CD4-positive, alpha-beta memory T cell (primary cell): ENCODE results near the gene GPATCH8. TPM values are rescaled to one million over a fixed set of nuclear protein-coding genes. Genes with fewer than 3 reads are reported as not detected.

Source experiments
- CTCF ChIA-PET: fragments of 350-600 bp; sonication (Branson Sonifier 250); formaldehyde crosslinking; loops from one replicate; lab custom pipeline; 2021; ENCODE audit warnings: inconsistent platforms; ENCODE audit not compliant: partially characterized antibody; lab: Charles Lee
- POLR2A ChIA-PET: fragments of 350-600 bp; sonication (Branson Sonifier 250); formaldehyde crosslinking; loops from one replicate; lab custom pipeline; 2021; ENCODE audit not compliant: partially characterized antibody; lab: Charles Lee
- DNase-seq, 5 donors: peaks; one replicate each; pipeline versions ENCODE4 v3.0.0 to v3.0.0-alpha.2; 2020 to 2022; ENCODE audit warnings: mixed read lengths in 1 of 5
- H3K27ac ChIP-seq: one replicate; pipeline ENCODE4 v1.7.0; 2013; ENCODE audit warnings: low read depth, low read length
- H3K27me3 ChIP-seq: 2 replicates; pipeline ENCODE4 v1.7.0; 2013; ENCODE audit warnings: mild to moderate bottlenecking, low read length, moderate library complexity; ENCODE audit not compliant: insufficient read depth
- H3K36me3 ChIP-seq: 2 replicates; pipeline ENCODE4 v1.7.0; 2013; ENCODE audit warnings: mild to moderate bottlenecking, low read length, moderate library complexity; ENCODE audit not compliant: insufficient read depth
- H3K4me1 ChIP-seq: 2 replicates; pipeline ENCODE4 v1.7.0; 2013; ENCODE audit warnings: mild to moderate bottlenecking, low read length, moderate library complexity; ENCODE audit not compliant: insufficient read depth
- H3K4me3 ChIP-seq, 2 donors: one replicate each; pipeline ENCODE4 v1.7.0; 2013; ENCODE audit warnings: low read length in 2 of 2, mild to moderate bottlenecking in 1 of 2
- H3K9me3 ChIP-seq, 2 donors: one replicate each; pipeline ENCODE4 v1.7.0; 2013; ENCODE audit warnings: low read length in 2 of 2, control low read depth in 1 of 2; ENCODE audit not compliant: control insufficient read depth in 1 of 2
- H3K27ac Mint-ChIP-seq, 7 donors: one replicate each; pipeline ENCODE4 v1.8.0; 2020 to 2021; ENCODE audit warnings: mixed read lengths in 7 of 7, mild to moderate bottlenecking in 6 of 7, inconsistent platforms in 3 of 7, moderate library complexity in 3 of 7
- H3K27me3 Mint-ChIP-seq, 2 donors: one replicate each; pipeline ENCODE4 v1.8.0; 2020 to 2021; ENCODE audit warnings: mixed read lengths in 2 of 2
- H3K36me3 Mint-ChIP-seq, 2 donors: one replicate each; pipeline ENCODE4 v1.8.0; 2020 to 2021; ENCODE audit warnings: mixed read lengths in 2 of 2, inconsistent platforms in 1 of 2, mild to moderate bottlenecking in 1 of 2
- H3K4me1 Mint-ChIP-seq, 4 donors: one replicate each; pipeline ENCODE4 v1.8.0; 2020 to 2021; ENCODE audit warnings: mixed read lengths in 4 of 4, mild to moderate bottlenecking in 1 of 4
- H3K4me3 Mint-ChIP-seq, 8 donors: one replicate each; pipeline ENCODE4 v1.8.0; 2020 to 2021; ENCODE audit warnings: mixed read lengths in 8 of 8, mild to moderate bottlenecking in 7 of 8, moderate library complexity in 6 of 8, inconsistent platforms in 3 of 8
- H3K9me3 Mint-ChIP-seq, 8 donors: one replicate each; pipeline ENCODE4 v1.8.0; 2020 to 2021; ENCODE audit warnings: mixed read lengths in 8 of 8, mild to moderate bottlenecking in 5 of 8, inconsistent platforms in 3 of 8, moderate library complexity in 1 of 8
- intact Hi-C: fragments of 100-400 bp; cut with micrococcal nuclease; formaldehyde crosslinking; loops from one replicate; pipeline ENCODE4 v1.15.1; 2023
- polyA plus RNA-seq, 2 donors: library from polyadenylated mRNA; unstranded; fragments of 300-500 nt; fragmentation: Illumina TruSeq; gene quantifications; one replicate each; pipeline ENCODE4 v1.2.3, GENCODE V29; 2021
- total RNA-seq, 2 experiments: library from RNA; stranded (reverse); gene quantifications; one replicate each; pipeline ENCODE4 v1.2.3, GENCODE V29; 2021

GPATCH8 gene
- total and polyA plus RNA-seq, 4 experiments from 2014 or later = 12.9 to 75.8 (median 70.2) TPM

- ChIA-PET POLR2A (interaction anchor here (1.4 kb wide), 1 partner anchor 11 kb away, joined by 4 read pairs; no protein-coding TSS in a partner anchor), CTCF (no interaction called here)
- peak overlapping the region in 2 of 7 donors; percentile 48 to 65 for H3K27ac Mint-ChIP-seq
- no peak overlapping the region for H3K4me3 Mint-ChIP-seq
- no peaks in the 10 kb centered on the region for H3K27me3 ChIP-seq
- no peak for DNase-seq
- no peaks in the 10 kb centered on the region for H3K36me3 ChIP-seq
- H3K9me3 ChIP-seq = no peaks in the 10 kb centered on the region
- H3K27ac ChIP-seq = no peak overlapping the region
- H3K4me3 ChIP-seq = no peak overlapping the region
- H3K27me3 Mint-ChIP-seq = peaks cover 13 to 20% of the 10 kb centered on the region in 2 donors
- H3K4me1 Mint-ChIP-seq = peaks cover 4 to 17% (median 14%) of the 10 kb centered on the region in 4 donors
- peaks cover 16% of the 10 kb centered on the region for H3K4me1 ChIP-seq
- H3K9me3 Mint-ChIP-seq = peaks cover 0 to 1% (median 0%) of the 10 kb centered on the region in 8 donors
- H3K36me3 Mint-ChIP-seq = no peaks in the 10 kb centered on the region
- intact Hi-C loops = no loop called here
Observed at GRCh38 chr17:44382917-44383316, 120.3 kb downstream of the GPATCH8 start.

GRCh38 chr17:44381810-44382305, 121.3 kb downstream of the GPATCH8 start:
- DNase-seq = no peak
- ChIA-PET POLR2A (interaction anchor here (1.4 kb wide), 1 partner anchor 10 kb away, joined by 4 read pairs; no protein-coding TSS in a partner anchor), CTCF (no interaction called here)
- Histone ChIP-seq H3K27me3 (no peaks in the 10 kb centered on the region), H3K27ac (no peak overlapping the region), H3K36me3 (no peaks in the 10 kb centered on the region), H3K9me3 (no peaks in the 10 kb centered on the region), H3K4me1 (peaks cover 16% of the 10 kb centered on the region), H3K4me3 (no peak overlapping the region)
- no peak overlapping the region for H3K4me3 Mint-ChIP-seq
- H3K36me3 Mint-ChIP-seq = no peaks in the 10 kb centered on the region
- H3K9me3 Mint-ChIP-seq = peaks cover 0 to 1% (median 0%) of the 10 kb centered on the region in 8 donors
- peaks cover 14 to 20% of the 10 kb centered on the region in 2 donors for H3K27me3 Mint-ChIP-seq
- peak overlapping the region in 1 of 7 donors; percentile 19 for H3K27ac Mint-ChIP-seq
- H3K4me1 Mint-ChIP-seq = peaks cover 4 to 17% (median 14%) of the 10 kb centered on the region in 4 donors
- intact Hi-C loops = no loop called here

GRCh38 chr17:44380767-44381166, 122.4 kb downstream of the GPATCH8 start:
- intact Hi-C loops = no loop called here
- Histone ChIP-seq H3K4me1 (peaks cover 9% of the 10 kb centered on the region), H3K9me3 (no peaks in the 10 kb centered on the region), H3K36me3 (no peaks in the 10 kb centered on the region), H3K4me3 (no peak overlapping the region), H3K27ac (no peak overlapping the region), H3K27me3 (no peaks in the 10 kb centered on the region)
- Mint-ChIP-seq H3K27me3 (peaks cover 14 to 18% of the 10 kb centered on the region in 2 donors), H3K27ac (no peak overlapping the region), H3K4me3 (no peak overlapping the region), H3K4me1 (peaks cover 2 to 9% (median 7%) of the 10 kb centered on the region in 4 donors), H3K36me3 (no peaks in the 10 kb centered on the region), H3K9me3 (peaks cover 0 to 1% (median 0%) of the 10 kb centered on the region in 8 donors)
- DNase-seq = no peak
- POLR2A ChIA-PET = no interaction called here
- CTCF ChIA-PET = no interaction called here

- H3K36me3 ChIP-seq = no peaks in the 10 kb centered on the region
- ChIA-PET POLR2A (no interaction called here), CTCF (interaction anchor here (0.9 kb wide), 1 partner anchor 17 kb away, joined by 3 read pairs; no protein-coding TSS in a partner anchor)
- intact Hi-C loops = no loop called here
- DNase-seq = no peak
- peaks cover 3% of the 10 kb centered on the region for H3K4me1 ChIP-seq
- no peak overlapping the region for H3K4me3 ChIP-seq
- Mint-ChIP-seq H3K27me3 (peaks cover 14 to 20% of the 10 kb centered on the region in 2 donors), H3K9me3 (peaks cover 0 to 1% (median 0%) of the 10 kb centered on the region in 8 donors), H3K4me3 (no peak overlapping the region), H3K4me1 (peaks cover 1 to 7% (median 5%) of the 10 kb centered on the region in 4 donors), H3K36me3 (no peaks in the 10 kb centered on the region), H3K27ac (no peak overlapping the region)
- no peak overlapping the region for H3K27ac ChIP-seq
- H3K9me3 ChIP-seq = no peaks in the 10 kb centered on the region
- H3K27me3 ChIP-seq = no peaks in the 10 kb centered on the region
Observed at GRCh38 chr17:44379887-44380286, 123.3 kb downstream of the GPATCH8 start.

GRCh38 chr17:44378171-44378705, 125.0 kb downstream of the GPATCH8 start:
- intact Hi-C loops = no loop called here
- no peak overlapping the region for H3K27ac ChIP-seq

GRCh38 chr17:44376779-44377178, 126.4 kb downstream of the GPATCH8 start:
- Mint-ChIP-seq H3K4me1 (no peaks in the 10 kb centered on the region), H3K9me3 (no peaks in the 10 kb centered on the region), H3K36me3 (no peaks in the 10 kb centered on the region), H3K27ac (no peak overlapping the region), H3K27me3 (peaks cover 10 to 23% of the 10 kb centered on the region in 2 donors), H3K4me3 (no peak overlapping the region)
- Histone ChIP-seq H3K9me3 (no peaks in the 10 kb centered on the region), H3K27me3 (no peaks in the 10 kb centered on the region), H3K36me3 (no peaks in the 10 kb centered on the region), H3K4me3 (no peak overlapping the region), H3K4me1 (no peaks in the 10 kb centered on the region), H3K27ac (no peak overlapping the region)
- DNase-seq = no peak
- CTCF ChIA-PET = interaction anchor here (1.1 to 1.5 kb wide), 2 partner anchors 8 to 18 kb away, joined by 3 to 6 read pairs; no protein-coding TSS in a partner anchor
- POLR2A ChIA-PET = no interaction called here
- intact Hi-C loops = no loop called here

More at GRCh38 chr17:44378171-44378705, 125.0 kb downstream of the GPATCH8 start:
- H3K4me3 Mint-ChIP-seq = no peak overlapping the region
- Histone ChIP-seq H3K9me3 (no peaks in the 10 kb centered on the region), H3K36me3 (no peaks in the 10 kb centered on the region), H3K4me1 (no peaks in the 10 kb centered on the region), H3K27me3 (no peaks in the 10 kb centered on the region), H3K4me3 (no peak overlapping the region)
- CTCF ChIA-PET = no interaction called here
- DNase-seq = no peak
- no peaks in the 10 kb centered on the region for H3K4me1 Mint-ChIP-seq
- H3K36me3 Mint-ChIP-seq = no peaks in the 10 kb centered on the region
- H3K27ac Mint-ChIP-seq = no peak overlapping the region
- H3K27me3 Mint-ChIP-seq = peaks cover 16 to 26% of the 10 kb centered on the region in 2 donors
- POLR2A ChIA-PET = no interaction called here
- H3K9me3 Mint-ChIP-seq = peaks cover 0 to 1% (median 0%) of the 10 kb centered on the region in 8 donors

GRCh38 chr17:44376124-44376523, 127.1 kb downstream of the GPATCH8 start:
- no peak for DNase-seq
- Histone ChIP-seq H3K36me3 (no peaks in the 10 kb centered on the region), H3K4me1 (no peaks in the 10 kb centered on the region), H3K27ac (no peak overlapping the region), H3K27me3 (no peaks in the 10 kb centered on the region), H3K9me3 (no peaks in the 10 kb centered on the region), H3K4me3 (no peak overlapping the region)
- H3K9me3 Mint-ChIP-seq = no peaks in the 10 kb centered on the region
- peaks cover 11 to 26% of the 10 kb centered on the region in 2 donors for H3K27me3 Mint-ChIP-seq
- H3K36me3 Mint-ChIP-seq = no peaks in the 10 kb centered on the region
- H3K4me3 Mint-ChIP-seq = no peak overlapping the region
- H3K27ac Mint-ChIP-seq = no peak overlapping the region
- intact Hi-C loops = no loop called here
- no peaks in the 10 kb centered on the region for H3K4me1 Mint-ChIP-seq
- POLR2A ChIA-PET = no interaction called here
- CTCF ChIA-PET = interaction anchor here (1.1 to 1.5 kb wide), 2 partner anchors 9 to 18 kb away, joined by 3 to 6 read pairs; no protein-coding TSS in a partner anchor
